Muscle of leg (tissue), 11 donors: ENCODE measurements around the gene ARMC2. TPM values are rescaled to one million over a fixed set of nuclear protein-coding genes. Genes with fewer than 3 reads are reported as not detected.
"Not testable (repeated sequence)": the region's sequence is repeated elsewhere in the genome, so short reads cannot be mapped to it uniquely, and the experiment has no call there.

ENCODE experiments used
- DNase-seq: peaks from one replicate; pipeline ENCODE4 v3.0.0; 2013
- H3K27ac ChIP-seq: one replicate; pipeline ENCODE4 v1.5.1; 2013; ENCODE audit warnings: mild to moderate bottlenecking, low read length, control low read depth
- H3K27me3 ChIP-seq: one replicate; pipeline ENCODE4 v1.6.1; 2013; ENCODE audit warnings: low read length; ENCODE audit not compliant: control insufficient read depth, insufficient read depth
- H3K36me3 ChIP-seq: one replicate; pipeline ENCODE4 v1.6.1; 2013; ENCODE audit warnings: low read length; ENCODE audit not compliant: control insufficient read depth, insufficient read depth
- H3K4me1 ChIP-seq: one replicate; pipeline ENCODE4 v1.6.1; 2013; ENCODE audit warnings: low read length; ENCODE audit not compliant: control insufficient read depth, insufficient read depth
- H3K4me3 ChIP-seq: one replicate; pipeline ENCODE4 v1.5.1; 2013; ENCODE audit warnings: low read length, control low read depth
- H3K9me3 ChIP-seq: replicated peaks from 2 replicates; pipeline ENCODE4 v1.6.1; 2013; ENCODE audit warnings: low read depth, low read length; ENCODE audit not compliant: control insufficient read depth
- WGBS: methylation state at CpG from one replicate; pipeline ENCODE4 v1.1.5; 2013; ENCODE audit warnings: missing lambda C conversion rate; ENCODE audit not compliant: insufficient coverage; 5-methylcytosine and 5-hydroxymethylcytosine counted together
- polyA plus RNA-seq, 8 donors: library from polyadenylated mRNA; unstranded; fragments of 120-200 nt; gene quantifications; one replicate each; pipeline versions ENCODE4 v1.2.1 to v1.2.3, GENCODE V29; 2013; ENCODE audit warnings: inconsistent platforms in 1 of 8, low replicate concordance in 1 of 8; ENCODE audit not compliant: insufficient read length in 8 of 8, insufficient read depth in 1 of 8
- total RNA-seq: library from RNA; stranded (reverse); fragments of 120-200 nt; gene quantifications from one replicate; pipeline ENCODE4 v1.2.4, GENCODE V29; 2013

The ARMC2 gene
- total and polyA plus RNA-seq, 9 donors = 3.6 to 8.9 (median 5.8) TPM

DNA sequence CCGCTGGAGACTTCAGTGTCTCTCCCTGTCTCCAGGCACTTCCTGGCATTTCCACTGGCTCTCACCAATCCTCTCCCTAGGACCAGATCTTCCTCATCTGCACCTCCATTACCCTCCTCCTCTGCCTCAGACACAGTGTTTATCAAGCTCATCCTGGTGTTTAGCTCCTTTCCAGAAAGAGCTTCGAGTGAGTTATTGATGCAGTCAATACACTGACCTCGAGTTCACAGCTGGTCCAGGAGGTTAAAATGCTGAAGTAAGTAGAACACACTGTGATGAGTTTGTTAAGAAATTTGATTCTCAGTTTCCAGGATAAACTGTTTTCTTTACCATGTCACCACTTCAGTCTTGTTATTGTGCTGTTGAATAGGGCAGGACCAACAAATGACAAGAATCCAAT lies 42.1 kb upstream of the ARMC2 start:
- no peak overlapping the region for H3K4me3 ChIP-seq
- no peaks in the 10 kb centered on the region for H3K36me3 ChIP-seq
- no peak overlapping the region for H3K27ac ChIP-seq
- H3K4me1 ChIP-seq = peaks cover 5% of the 10 kb centered on the region
- H3K27me3 ChIP-seq = no peaks in the 10 kb centered on the region
- no peaks in the 10 kb centered on the region for H3K9me3 ChIP-seq
- 29% methylated on average over 3 of the region's 3 CpGs for whole genome bisulfite sequencing
- DNase-seq = no peak

DNA sequence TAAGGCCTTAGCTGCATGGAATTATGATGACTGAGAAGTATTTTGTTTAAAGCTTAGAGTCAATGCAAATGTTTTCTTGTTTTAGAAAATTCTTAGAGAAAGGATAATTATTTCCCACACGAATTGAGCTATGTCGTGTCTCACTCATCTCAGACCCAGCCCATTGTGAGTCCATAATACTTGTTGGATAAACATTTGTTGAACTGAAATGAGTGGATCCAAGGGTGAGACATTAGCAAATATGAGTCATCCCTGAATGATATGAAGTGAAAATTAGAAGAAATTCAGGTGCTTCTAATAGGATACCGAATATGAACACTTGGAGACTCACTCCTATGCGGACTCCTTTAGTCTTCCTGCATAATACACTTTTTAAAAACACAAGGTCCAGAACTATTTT lies 41.6 kb upstream of the ARMC2 start:
- DNase-seq = no peak
- H3K27me3 ChIP-seq = no peaks in the 10 kb centered on the region
- H3K9me3 ChIP-seq = no peaks in the 10 kb centered on the region
- no peak overlapping the region for H3K4me3 ChIP-seq
- no peak overlapping the region for H3K27ac ChIP-seq
- no peaks in the 10 kb centered on the region for H3K36me3 ChIP-seq
- 100% methylated on average over 2 of the region's 4 CpGs for WGBS
- peaks cover 5% of the 10 kb centered on the region for H3K4me1 ChIP-seq

DNA sequence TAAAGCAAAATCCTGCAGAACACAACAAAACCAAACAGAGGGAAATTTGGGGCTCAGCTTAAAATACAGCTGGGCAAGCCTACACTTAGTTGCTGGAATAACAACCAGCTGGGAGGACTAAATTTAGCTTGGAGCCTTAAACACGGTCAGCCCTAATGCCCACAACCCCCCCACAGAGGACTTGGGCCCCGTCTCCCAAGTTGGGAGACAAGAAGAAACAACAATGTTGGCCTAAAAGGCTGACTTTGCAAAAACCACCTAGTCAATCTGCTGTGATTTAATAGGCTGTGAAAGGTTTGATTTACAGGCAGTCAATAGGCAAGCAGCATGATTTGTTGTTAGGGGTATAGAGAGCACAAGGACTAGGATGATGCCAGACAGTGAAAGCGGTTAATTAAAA lies 40.3 kb upstream of the ARMC2 start:
- WGBS = no CpG with 5 or more reads among the region's 3 CpGs
- peaks cover 5% of the 10 kb centered on the region for H3K4me1 ChIP-seq
- no peak overlapping the region for H3K27ac ChIP-seq
- no peaks in the 10 kb centered on the region for H3K36me3 ChIP-seq
- H3K27me3 ChIP-seq = no peaks in the 10 kb centered on the region
- no peaks in the 10 kb centered on the region for H3K9me3 ChIP-seq
- no peak overlapping the region for H3K4me3 ChIP-seq
- DNase-seq = peak; percentile 63

DNA sequence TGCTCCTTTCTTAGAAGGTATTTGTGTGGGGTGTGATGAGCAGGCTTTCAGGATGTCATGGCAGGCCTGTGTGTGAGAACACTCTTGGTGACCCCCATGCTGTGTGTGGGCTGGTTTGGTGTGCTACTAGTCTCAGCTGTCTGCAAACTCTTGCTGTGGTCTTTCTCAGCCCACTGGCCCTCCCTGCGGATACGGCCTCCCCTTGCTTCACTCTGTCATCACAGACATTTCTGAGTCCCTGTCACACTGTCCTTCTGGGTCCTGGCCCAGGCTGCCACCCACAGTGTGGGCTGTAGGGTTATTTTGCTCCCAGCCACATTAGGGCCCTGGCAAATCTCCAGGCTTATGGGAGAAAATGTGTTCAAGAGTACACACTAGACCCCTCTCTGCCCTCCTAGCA lies 39.0 kb upstream of the ARMC2 start:
- Histone ChIP-seq H3K36me3 (no peaks in the 10 kb centered on the region), H3K27ac (no peak overlapping the region), H3K4me3 (no peak overlapping the region), H3K9me3 (no peaks in the 10 kb centered on the region), H3K27me3 (no peaks in the 10 kb centered on the region), H3K4me1 (peaks cover 5% of the 10 kb centered on the region)
- no peak for DNase-seq
- no CpG with 5 or more reads among the region's 2 CpGs for WGBS

DNA sequence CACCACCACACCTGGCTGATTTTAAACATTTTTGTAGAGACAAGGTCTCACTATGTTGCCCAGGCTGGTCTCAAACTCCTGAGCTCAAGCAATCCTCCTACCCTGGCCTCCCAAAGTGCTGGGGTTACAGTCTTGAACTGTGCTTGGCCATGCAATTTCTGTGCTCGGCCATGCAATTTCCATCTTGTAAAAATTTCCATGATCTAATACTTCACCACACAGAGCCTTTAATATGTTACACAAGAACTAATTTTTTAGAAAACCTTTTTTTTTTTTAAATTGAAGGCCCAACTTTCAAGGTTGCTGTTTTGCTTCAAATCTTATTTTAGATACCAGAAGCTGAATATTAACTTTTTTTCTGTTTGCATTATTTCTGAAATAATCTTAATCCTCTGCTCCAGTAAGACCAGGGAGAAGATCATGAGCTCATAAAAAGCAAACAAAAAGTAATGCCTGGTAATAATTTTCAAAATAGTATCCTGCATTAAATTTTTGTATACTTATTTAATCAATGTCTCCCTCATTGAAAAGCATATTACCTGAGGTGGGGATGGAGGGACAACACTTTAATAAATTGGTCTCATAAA lies 38.1 kb upstream of the ARMC2 start:
- 67% methylated on average over 1 of the region's 1 CpG for WGBS
- Histone ChIP-seq H3K4me3 (no peak overlapping the region), H3K36me3 (no peaks in the 10 kb centered on the region), H3K4me1 (peaks cover 5% of the 10 kb centered on the region), H3K27me3 (no peaks in the 10 kb centered on the region), H3K27ac (no peak overlapping the region), H3K9me3 (no peaks in the 10 kb centered on the region)
- no peak for DNase-seq

DNA sequence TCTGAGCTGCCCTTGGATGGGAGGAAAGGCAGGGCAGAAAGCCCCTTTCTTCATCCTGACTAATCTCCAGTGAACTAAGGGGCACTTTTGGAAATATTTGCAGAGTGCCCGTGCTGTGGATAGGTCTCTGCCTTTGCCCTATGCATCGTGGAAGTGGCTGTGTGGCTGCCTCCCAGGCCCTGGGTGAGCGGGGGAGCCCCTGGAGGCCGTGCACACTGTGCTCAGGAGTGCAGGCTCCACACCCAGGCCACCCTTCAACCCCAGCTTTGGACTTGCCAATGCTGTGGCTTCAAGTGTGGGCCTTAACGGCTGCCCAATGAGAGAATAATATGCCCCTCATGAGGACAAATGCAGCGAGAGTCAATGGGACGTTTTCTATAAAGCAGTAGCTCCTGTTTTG lies 36.7 kb upstream of the ARMC2 start:
- DNase-seq = no peak
- no peaks in the 10 kb centered on the region for H3K27me3 ChIP-seq
- H3K36me3 ChIP-seq = no peaks in the 10 kb centered on the region
- 88% methylated on average over 6 of the region's 7 CpGs for WGBS
- no peak overlapping the region for H3K27ac ChIP-seq
- H3K9me3 ChIP-seq = no peaks in the 10 kb centered on the region
- peaks cover 3% of the 10 kb centered on the region for H3K4me1 ChIP-seq
- H3K4me3 ChIP-seq = no peak overlapping the region

DNA sequence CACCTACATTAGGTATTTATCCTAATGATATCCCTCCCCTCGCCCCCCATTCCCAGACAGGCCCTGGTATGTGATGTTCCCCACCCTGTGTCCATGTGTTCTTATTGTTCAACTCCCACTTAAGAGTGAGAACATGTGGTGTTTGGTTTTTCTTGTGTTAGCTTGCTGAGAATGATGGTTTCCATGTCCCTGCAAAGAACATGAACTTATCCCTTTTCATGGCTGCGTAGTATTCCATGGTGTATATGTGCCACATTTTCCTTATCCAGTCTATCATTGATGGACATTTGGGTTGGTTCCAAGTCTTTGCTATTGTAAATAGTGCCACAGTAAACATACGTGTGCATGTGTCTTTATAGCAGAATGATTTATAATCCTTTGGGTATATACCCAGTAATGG lies 35.0 kb upstream of the ARMC2 start:
- WGBS = no CpG with 5 or more reads among the region's 3 CpGs
- not testable (repeated sequence) for DNase-seq, H3K27ac ChIP-seq, H3K9me3 ChIP-seq, H3K4me1 ChIP-seq, H3K4me3 ChIP-seq, H3K36me3 ChIP-seq, H3K27me3 ChIP-seq

DNA sequence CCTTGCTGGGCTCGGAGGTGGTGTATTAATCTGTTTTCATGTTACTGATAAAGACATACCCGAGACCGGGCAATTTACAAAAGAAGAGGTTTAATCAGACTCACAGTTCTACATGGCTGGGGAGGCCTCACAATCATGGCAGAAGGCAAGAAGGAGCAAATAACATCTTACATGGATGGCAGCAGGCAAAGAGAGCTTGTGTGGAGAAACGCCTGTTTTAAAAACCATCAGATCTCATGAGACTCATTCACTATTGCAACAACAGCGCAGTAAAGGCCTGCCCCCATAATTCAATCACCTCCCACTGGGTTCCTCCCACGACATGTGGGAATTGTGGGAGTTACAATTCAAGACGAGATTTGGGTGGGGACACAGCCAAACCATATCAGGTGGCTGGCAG lies 30.9 kb upstream of the ARMC2 start:
- 100% methylated on average over 2 of the region's 7 CpGs for WGBS
- H3K27ac ChIP-seq, DNase-seq, H3K4me3 ChIP-seq, H3K4me1 ChIP-seq, H3K36me3 ChIP-seq, H3K9me3 ChIP-seq, H3K27me3 ChIP-seq: not testable (repeated sequence)

DNA sequence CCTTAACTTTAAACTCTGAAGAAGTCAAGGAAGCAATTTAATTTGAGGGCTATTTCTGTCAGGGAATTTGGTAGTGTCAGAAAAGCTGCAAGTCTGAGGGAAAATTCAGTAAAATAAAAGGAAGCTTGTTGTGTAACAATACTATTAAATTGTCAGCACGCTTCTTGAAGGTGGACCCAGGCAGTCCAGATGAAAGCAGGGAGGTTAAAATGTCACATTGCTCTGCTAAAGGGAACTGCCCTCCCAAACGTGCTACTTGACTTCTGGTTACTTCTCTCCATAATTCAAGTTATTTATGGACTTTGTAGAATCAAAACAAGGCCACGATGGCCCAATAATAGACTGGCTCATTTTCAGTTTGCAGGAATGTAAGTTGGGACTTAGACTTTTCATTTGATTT lies 28.2 kb upstream of the ARMC2 start:
- peak; percentile 40 for DNase-seq
- Histone ChIP-seq H3K9me3 (peaks cover 2% of the 10 kb centered on the region), H3K27me3 (no peaks in the 10 kb centered on the region), H3K36me3 (no peaks in the 10 kb centered on the region), H3K4me3 (no peak overlapping the region), H3K27ac (no peak overlapping the region), H3K4me1 (no peaks in the 10 kb centered on the region)
- WGBS = no CpG with 5 or more reads among the region's 3 CpGs

DNA sequence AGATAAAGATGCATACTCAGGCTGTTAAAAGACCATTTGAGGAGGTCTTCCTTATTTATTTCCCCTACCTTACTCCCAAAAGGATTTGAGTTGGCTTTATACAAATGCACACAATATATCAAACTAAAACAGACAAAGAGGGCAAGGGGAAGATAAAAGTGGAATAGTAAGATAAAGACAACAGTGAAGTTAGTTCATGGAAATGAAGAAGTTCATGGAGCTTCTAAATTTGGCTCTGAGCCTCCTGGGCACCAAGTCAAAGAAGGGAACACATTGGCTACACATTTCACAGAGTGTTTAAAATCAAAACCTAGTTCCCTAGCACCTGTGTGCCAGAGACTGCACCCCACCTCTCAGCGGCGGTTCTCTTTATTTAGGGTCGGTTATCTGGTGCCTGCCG lies 25.8 kb upstream of the ARMC2 start:
- DNase-seq = no peak
- no peak overlapping the region for H3K27ac ChIP-seq
- no peaks in the 10 kb centered on the region for H3K27me3 ChIP-seq
- H3K4me1 ChIP-seq = no peaks in the 10 kb centered on the region
- 89% methylated on average over 4 of the region's 4 CpGs for WGBS
- H3K36me3 ChIP-seq = no peaks in the 10 kb centered on the region
- H3K4me3 ChIP-seq = no peak overlapping the region
- peaks cover 3% of the 10 kb centered on the region for H3K9me3 ChIP-seq

DNA sequence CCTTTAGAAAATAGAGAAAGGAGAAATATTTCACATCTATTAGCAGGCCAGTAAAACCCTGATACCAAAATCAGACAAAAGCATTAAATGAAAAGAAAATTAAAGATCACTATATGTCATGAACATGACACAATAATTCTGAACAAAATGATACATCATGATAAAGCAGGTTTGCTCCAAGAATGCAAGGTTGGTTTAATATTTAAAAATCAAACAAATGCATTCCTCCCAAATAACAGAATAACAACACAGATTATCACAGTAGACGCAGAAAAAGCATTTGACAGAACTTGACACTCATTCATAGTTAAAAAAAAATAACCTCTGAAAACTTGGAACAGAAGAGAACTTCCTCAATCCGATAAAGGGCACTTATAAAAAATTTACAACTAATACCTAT lies 22.9 kb upstream of the ARMC2 start:
- Histone ChIP-seq H3K36me3 (no peaks in the 10 kb centered on the region), H3K4me3 (no peak overlapping the region), H3K27me3 (no peaks in the 10 kb centered on the region), H3K27ac (no peak overlapping the region), H3K4me1 (no peaks in the 10 kb centered on the region), H3K9me3 (peaks cover 3% of the 10 kb centered on the region)
- no CpG with 5 or more reads among the region's 2 CpGs for WGBS
- no peak for DNase-seq
